Stimulated activated CD8-positive, alpha-beta memory T cell treated with anti-CD3 and anti-CD28 coated beads, Interleukin-15, amount 100 ng/mL, for 4 hours (primary cell): Measurements from ENCODE around the gene ADSS2.

Source experiments
- DNase-seq, 2 donors: peaks; one replicate each; pipeline ENCODE4 v3.0.0-alpha.2; 2020; ENCODE audit warnings: low read depth in 2 of 2

The ADSS2 gene

DNA sequence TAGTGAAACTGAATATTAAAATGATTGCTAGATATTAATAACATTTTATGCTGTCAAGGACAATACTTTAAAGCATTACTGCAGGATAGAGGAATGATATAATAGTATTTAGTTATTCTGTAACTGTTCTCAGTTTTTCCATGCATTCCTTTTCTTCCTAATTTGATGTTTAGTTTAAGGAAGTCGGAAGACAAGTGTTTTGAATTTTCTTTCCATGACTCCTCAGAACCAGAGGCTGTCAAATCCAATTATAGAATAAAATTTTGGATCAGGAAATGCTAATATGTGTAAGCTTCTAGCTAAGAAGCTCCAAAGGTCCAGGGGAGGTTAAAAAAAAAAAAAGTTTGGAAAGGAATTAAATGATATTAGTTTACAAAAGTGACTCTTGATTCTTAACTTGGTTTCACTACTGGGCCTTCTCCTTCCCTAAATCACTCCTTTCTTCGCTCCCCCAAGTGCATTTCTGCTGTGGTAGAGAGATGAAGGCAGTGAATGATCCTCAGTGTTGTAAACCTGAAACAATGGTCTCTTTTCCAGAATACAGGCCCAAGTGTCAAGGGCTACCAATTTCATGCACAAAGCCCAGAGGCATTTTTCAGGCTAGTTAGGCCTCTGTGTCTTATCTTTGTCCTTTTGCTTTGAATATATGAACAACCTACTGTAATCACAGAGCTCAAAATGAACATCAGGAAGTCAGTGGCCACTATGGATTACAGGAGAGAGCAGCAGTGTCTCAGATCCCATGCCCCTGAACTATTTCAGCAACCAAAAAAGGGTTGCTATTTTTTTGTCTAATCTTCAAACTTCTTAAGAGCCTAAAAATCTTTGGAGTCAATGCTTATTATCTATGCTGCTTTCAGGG lies 6.2 kb downstream of the ADSS2 start:
- no peak for DNase-seq

GRCh38 chr1:244444854-244445253 lies 6.9 kb downstream of the ADSS2 start:
- DNase-seq, result no peak

DNA sequence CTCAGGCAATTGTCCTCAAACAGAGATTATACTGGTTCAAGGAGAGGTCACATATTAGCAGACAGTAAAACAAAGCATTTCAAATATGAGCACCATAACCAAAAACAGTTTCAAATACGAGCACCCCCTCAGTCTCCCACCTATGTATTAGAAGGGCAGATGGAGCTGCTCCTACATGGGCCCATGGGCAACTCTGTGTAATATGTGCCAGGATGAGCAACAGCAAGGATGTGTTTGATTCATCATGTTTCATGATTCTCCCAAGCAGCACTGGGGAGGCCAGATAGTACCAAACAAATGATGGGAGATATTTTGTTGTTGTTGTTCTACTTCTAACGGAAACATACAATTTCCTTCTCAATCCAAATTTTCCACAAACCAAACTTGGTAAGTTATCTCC lies 8.9 kb downstream of the ADSS2 start:
- no peak for DNase-seq

- DNase-seq, result no peak
These were observed 12.2 kb downstream of the ADSS2 start for GRCh38 chr1:244439391-244440032.

- DNase-seq, result no peak
These were observed 14.6 kb downstream of the ADSS2 start for GRCh38 chr1:244437086-244437468.

DNA sequence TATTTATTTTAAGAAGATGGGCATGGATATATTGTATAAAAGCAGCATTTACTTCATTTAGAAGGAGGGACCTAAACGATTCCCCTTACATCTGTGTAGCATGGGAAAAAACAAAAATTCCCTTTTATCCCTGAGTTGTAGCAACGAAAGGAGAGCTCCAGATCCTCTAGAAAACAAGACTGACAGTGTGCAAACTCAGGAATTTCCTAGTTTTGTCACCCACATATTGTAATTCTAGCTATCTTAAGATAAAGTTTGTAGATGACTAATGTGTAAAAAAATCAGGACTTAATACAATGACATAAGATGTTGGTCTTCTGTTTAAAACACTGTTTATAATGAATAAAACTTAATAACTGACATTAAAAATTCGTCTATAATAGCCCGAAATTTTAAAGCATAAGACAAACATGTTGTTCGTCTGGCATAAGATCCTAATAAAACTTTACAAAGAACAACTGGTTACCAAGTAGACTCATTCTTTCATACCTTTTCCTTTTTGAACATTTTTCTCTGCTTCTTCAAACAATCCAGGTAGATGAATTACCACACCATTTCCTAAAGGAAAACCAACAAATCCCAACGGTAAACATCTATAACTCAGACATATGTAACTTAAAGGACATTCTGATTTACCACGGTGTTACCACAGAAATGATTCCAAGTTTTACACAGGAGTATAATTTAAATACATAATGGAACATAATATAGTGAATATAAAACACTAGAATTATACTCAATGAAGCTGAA lies 15.2 kb downstream of the ADSS2 start:
- DNase-seq, result no peak

DNA sequence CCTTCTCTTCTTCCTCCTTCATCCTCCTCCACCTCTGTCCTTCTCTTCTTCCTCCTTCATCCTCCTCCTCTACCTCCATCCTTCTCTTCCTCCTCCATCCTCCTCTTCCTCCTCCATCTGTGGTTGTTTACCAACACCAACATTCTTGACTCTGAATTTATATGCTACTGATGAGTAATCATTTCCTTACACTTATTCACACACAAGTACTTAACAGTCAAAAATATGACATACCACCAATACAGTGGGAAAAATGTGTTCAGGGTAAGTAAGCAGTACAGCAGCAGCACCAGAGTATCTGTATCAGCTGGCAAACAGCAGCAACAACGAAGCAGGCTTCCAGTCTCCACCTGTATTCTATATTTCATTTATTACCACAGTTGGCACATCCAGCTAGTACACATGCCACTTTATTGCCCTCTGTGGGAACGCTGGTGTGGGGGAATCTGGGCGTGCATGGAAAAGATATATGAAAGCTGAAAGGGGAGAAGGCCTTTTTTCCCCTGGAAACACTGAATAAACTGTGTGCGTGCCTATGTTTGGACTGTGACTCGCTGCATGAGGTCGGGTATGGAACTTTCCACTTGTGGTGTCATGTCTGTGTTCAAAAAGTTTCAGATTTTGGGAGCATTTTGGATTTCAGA lies 16.0 kb downstream of the ADSS2 start:
- no peak for DNase-seq

DNA sequence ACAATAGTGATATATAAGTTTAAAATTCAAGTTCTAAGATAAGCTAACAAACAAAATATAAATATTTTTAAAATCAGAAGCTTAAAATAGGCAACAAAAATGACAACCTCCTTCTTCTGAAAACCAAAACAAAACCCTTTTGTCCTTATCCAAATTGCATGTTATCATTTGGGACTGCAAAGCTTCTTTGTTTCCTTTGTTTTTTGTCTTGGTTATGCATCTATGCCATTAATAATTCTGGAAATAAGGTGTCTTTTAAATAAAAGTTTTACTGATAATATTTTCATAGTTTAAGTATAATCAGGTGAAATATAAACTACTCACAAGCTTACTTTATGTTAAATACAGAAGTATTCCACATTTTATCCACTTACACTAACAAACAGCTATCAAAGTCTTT lies 20.5 kb downstream of the ADSS2 start:
- DNase-seq, result no peak

- DNase-seq, result no peak
These were observed 21.9 kb downstream of the ADSS2 start for GRCh38 chr1:244429818-244430217.

GRCh38 chr1:244427647-244428046 lies 24.1 kb downstream of the ADSS2 start:
- DNase-seq, result no peak

DNA sequence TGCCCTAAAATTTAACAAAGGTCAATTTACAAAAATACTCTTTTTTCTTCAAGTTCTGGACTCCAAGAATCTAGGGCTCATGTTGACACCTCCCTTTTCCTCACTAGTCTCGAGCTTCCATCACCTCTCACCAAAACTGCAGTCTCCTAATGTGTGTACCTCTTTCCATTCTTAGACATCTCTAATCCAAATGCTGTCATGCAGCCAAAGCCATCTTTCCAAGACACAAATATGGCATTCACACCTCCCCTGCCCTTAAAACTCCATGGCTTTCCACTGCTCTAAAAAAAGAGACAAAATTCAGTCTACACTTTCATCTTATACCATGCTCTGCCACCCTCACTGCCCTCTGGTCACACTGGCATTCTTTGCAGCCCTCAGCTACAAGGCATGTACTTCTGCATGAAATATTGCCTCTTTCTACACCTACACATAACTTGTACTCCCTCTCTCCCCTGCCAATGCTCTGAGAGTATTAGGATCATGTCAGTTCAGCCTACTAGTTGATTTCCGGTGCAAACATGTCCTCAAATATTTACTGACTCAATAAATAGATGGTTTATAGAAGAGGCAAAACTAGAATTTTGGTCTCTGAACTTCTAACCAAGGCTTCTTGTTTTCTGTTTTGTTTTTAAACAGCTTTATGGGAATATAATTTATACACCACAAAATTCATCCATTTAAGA lies 26.9 kb downstream of the ADSS2 start:
- no peak for DNase-seq

GRCh38 chr1:244422174-244422573 lies 29.5 kb downstream of the ADSS2 start:
- DNase-seq, result no peak

DNA sequence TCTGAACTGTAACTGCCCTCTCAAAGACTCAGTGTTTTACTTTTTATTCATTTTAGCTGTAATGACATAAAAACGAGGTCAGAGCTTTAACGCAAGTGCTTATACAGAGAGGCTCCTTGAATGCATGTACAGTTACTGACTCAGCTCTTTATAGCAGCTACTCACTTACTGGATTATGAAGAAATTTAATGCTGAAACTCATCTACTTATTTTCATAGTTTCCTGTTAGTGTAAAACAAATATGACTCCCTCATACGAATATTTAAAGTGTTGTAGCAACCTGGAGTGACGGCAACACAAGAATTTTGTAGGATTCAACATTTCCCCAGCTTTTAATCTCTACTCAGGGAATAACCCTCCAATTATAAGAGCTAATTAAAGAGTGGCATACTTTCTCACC lies 32.7 kb downstream of the ADSS2 start:
- DNase-seq, result no peak

DNA sequence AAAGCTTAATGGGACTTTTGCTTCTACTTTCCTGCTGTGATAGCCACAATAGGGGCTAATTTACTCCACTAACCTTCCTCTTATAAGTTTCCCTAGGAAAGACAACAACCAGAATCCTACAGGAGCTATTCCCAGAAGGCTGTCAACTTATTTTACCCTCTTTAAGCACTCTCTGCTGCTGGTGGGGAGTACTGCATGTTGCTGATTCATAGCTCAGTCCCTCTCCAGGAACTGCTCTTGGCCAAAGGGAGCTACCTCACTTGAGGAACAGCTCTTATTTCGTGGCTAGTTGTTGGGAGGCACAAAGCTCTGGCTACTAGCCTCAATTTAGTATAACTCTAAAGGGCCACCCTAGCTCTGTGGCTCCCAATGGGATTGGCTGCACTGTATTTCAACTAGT lies 37.2 kb downstream of the ADSS2 start:
- DNase-seq, result no peak

- DNase-seq, result no peak
These were observed 38.0 kb downstream of the ADSS2 start for GRCh38 chr1:244413736-244414135.

DNA sequence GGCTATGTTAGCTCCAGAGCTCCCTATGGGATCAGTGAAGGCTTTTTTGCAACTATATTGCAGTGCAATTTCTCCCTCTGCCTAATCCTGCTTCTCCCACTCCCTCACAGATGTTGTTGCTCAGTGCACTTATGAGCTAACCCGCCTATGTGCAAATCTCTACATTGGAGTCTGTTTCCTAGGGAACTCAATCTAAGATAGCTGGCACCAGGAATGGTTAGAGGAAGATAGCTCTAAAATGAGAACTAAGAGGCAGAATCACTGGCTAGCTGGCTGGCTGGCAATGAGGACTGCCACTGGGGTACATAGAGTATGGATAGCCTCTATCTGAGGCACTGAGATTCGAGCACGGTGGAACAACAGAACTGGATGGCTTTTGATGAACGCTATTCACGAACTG lies 39.5 kb downstream of the ADSS2 start:
- no peak for DNase-seq

- DNase-seq, result no peak
These were observed 42.0 kb downstream of the ADSS2 start for GRCh38 chr1:244409701-244410100.

- DNase-seq, result no peak
These were observed 45.4 kb downstream of the ADSS2 start for GRCh38 chr1:244406337-244406736.

GRCh38 chr1:244405856-244406255 lies 45.9 kb downstream of the ADSS2 start:
- DNase-seq, result no peak

GRCh38 chr1:244403431-244403830 lies 48.3 kb downstream of the ADSS2 start:
- DNase-seq, result no peak

- DNase-seq, result no peak
These were observed 50.7 kb downstream of the ADSS2 start for GRCh38 chr1:244400974-244401373.

DNA sequence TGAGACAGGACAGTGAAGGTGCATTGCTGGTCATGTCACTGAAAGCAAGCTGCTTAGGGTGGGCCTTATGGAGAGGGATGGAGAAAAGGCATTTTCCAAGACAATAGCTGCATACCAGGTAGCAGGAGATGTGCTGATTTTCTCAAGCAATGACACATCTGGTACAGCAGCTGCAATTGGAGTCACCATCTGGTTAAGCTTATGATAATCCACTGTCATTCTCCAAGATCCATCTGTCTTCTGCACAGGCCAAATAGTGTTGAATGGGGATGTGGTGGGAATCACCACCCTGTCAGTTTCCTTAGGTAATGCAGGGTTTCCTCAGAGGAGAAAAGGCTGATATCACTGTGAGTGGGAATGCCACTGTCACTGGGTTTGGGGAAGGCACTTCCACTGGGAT lies 54.6 kb downstream of the ADSS2 start:
- no peak for DNase-seq
